A549 (cell line): ENCODE measurements around the gene SMOC1.

Experiments
- BCL3 ChIP-seq: fragments of >200 bp; sonication (Bioruptor Twin); formaldehyde crosslinking; IDR thresholded peaks from 3 replicates; pipeline ENCODE4 v1.6.1; 2016
- BHLHE40 ChIP-seq: IDR thresholded peaks from 2 replicates; pipeline ENCODE4 v1.6.1; 2012; ENCODE audit warnings: low read depth, low read length, inconsistent platforms
- CEBPB ChIP-seq, 2 experiments: fragments of >200 bp in 1 of 2; sonication (Bioruptor Twin) in 1 of 2; formaldehyde crosslinking in 1 of 2; IDR thresholded peaks; 2 replicates each; pipeline ENCODE4 v1.6.1; 2012 to 2016
- CHD2 ChIP-seq: fragments of 150-350 bp; IDR thresholded peaks from 2 replicates; pipeline ENCODE4 v1.6.1; 2014; ENCODE audit warnings: low read length; ENCODE audit not compliant: partially characterized antibody
- CTCF ChIP-seq: fragments of >200 bp; sonication (Bioruptor Twin); formaldehyde crosslinking; IDR thresholded peaks from 3 replicates; pipeline ENCODE4 v1.5.1; 2016
- FOSB ChIP-seq: fragments of 250-450 bp; sonication (Bioruptor Pico); IDR thresholded peaks from 2 replicates; pipeline ENCODE4 v1.5.0; 2020; ENCODE audit warnings: mild to moderate bottlenecking, moderate library complexity
- JUNB ChIP-seq: fragments of >200 bp; sonication (Bioruptor Twin); formaldehyde crosslinking; IDR thresholded peaks from 2 replicates; pipeline ENCODE4 v1.6.1; 2016
- MAZ ChIP-seq: fragments of 150-350 bp; IDR thresholded peaks from 2 replicates; pipeline ENCODE4 v1.6.1; 2014; ENCODE audit warnings: antibody characterized with exemption, low read depth, low read length, borderline replicate concordance
- POLR2A ChIP-seq: IDR thresholded peaks from 2 replicates; pipeline ENCODE4 v1.6.1; 2012; ENCODE audit warnings: mild to moderate bottlenecking, low read length
- REST ChIP-seq: fragments of 200-600 bp; sonication (generic); IDR thresholded peaks from 2 replicates; pipeline ENCODE4 v1.6.1; 2016; ENCODE audit warnings: antibody characterized with exemption, mild to moderate bottlenecking, moderate library complexity
- SMC3 ChIP-seq: fragments of >200 bp; sonication (Bioruptor Twin); formaldehyde crosslinking; IDR thresholded peaks from 3 replicates; pipeline ENCODE4 v1.6.1; 2018; ENCODE audit warnings: inconsistent platforms

- no peak for TF ChIP-seq POLR2A
- no peak for TF ChIP-seq JUNB
- no peak for TF ChIP-seq BHLHE40
- TF ChIP-seq BCL3 = no peak
- no peak for TF ChIP-seq REST
- TF ChIP-seq CTCF = no peak
- no peak for TF ChIP-seq SMC3
- TF ChIP-seq FOSB (CRISPR knock-in tag) = no peak
- no peak for TF ChIP-seq CEBPB (IDR thresholded peaks at IDR 0.05)
- TF ChIP-seq MAZ = no peak
- no peak for TF ChIP-seq CHD2
Measured at GRCh38 chr14:69863083-69863482, 16.1 kb upstream of the SMOC1 start.
